ENCODE data around the gene STEAP4. TPM values are rescaled to one million over a fixed set of nuclear protein-coding genes. Genes with fewer than 3 reads are reported as not detected.

Gene STEAP4
- total RNA-seq = 0.06 TPM in 1 of 2 replicates, not detected in the other

DNA sequence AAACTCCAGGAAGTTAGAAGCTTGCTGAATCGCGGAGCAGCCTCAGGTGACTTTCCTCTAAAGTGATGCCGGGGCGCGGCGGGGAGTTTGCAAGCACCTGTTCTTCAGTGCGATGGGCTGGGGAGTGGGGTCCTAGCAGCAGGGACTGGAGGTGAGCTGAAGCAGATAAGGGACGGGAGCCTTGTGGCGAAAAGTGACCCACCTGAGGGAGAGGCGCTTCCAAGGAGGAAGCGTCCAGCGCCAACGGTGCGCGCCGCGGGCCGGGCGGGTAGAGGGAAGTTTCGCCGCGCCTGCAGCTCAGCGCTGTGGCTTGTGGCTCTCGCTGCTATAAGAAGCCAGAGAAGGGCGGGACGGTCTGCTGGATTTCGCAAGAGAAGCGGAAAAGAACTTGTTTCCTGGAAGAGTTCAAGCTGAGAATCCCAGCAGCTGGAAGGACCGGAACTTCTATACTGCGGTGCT is at the start of gene STEAP4:
STEAP4 (minus strand) TSS at position 305 of the 459 bp plus-strand sequence. CDS start 22,625 bp downstream, outside the sequence.

Other genes starting within 250 kb of the STEAP4 start
- gene SRI, start 86.9 kb downstream of the STEAP4 start, total RNA-seq = 88.6 and 145 TPM in 2 replicates